SH-SY5Y (cell line): ENCODE data around the gene RTN4R.

Experiments used
- GATA2 ChIP-seq: IDR thresholded peaks from 2 replicates; pipeline ENCODE4 v1.6.1; 2011; ENCODE audit warnings: mild to moderate bottlenecking, low read depth, low read length
- GATA3 ChIP-seq: IDR thresholded peaks from 2 replicates; pipeline ENCODE4 v1.6.1; 2011; ENCODE audit warnings: low read depth, mild to moderate bottlenecking, low read length, moderate library complexity

RTN4R gene

GRCh38 chr22:20238536-20238900 is 29.6 kb downstream of the RTN4R start:
- TF ChIP-seq GATA3: no peak

DNA sequence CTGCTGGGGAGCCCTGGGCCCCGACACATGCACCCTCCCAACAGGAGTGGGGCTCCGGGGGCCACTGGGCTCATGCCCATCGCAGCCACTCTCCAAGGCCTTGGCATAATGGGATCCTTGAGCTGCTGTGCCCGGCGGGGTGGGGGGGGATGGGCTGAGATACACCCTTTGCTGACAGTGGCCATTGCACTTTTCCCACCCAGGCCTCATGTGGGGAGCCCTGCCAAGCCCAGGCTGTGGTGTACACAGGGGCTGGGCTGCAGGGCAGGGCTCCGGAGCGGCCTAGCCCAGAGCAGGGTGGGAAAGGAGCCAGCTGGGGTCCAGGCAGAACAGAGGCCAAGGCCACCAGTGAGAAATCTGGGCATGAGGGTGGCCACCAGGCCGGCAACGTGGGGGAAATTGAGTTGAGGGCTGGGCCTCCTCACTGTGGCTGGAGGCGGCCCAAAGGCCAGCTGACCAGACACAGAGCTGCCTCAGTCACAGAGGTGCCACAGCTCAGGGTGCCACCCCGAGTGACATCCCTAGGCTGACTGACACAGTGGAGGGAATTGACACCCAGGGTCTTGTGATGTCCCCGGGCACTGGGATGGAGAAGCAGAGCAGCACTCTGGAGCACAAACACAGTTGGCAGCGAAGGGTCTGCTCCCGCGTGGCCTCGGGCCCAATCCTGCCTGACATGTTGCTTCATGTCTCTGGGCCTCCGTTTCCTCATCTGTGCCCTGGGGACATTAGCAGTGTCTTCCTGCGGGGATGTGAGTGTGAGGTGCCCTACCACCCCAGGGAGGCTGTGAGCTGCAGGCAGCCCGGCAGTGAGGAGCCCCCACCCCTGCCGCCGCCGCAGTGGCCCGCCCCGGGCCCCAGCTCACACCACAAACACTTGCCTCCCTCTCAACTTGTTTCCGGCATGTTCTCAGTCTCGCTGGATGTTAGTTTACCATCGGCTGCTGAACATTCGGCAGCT is 30.4 kb downstream of the RTN4R start:
- no peak for TF ChIP-seq GATA3
- TF ChIP-seq GATA2: no peak

DNA sequence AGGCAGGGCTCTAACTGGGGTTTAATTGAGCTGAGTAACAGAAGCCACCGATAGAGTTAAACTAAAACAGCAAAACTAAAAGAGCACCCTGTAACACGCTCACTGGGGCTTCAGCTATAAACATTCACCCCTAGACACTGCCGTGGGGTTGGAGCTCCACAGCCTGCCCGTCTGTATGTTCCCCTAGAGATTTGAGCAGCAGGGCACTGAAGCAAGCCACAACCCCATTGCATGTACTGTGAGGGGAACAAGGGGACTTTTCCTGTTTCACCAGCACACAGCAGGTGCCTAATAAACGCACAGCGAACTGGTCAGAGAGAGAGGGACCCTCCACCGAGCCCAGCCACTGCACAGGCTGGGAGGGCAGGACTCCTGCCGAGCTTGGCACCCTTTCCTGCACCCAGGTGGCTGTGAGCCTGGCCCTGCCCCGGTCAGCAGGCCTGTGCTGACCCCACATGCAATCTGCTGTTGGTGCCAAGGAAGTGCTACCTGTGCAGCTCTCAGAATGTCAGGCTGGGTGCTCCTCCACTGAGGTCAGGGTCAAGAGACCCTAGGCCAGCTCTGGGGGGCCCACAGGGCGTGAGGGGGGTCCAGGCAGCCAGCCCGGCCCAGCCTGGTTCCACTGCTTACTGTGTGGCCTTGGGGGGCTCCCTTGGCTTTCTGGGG is 31.9 kb downstream of the RTN4R start:
- no peak for TF ChIP-seq GATA2
- TF ChIP-seq GATA3: no peak

DNA sequence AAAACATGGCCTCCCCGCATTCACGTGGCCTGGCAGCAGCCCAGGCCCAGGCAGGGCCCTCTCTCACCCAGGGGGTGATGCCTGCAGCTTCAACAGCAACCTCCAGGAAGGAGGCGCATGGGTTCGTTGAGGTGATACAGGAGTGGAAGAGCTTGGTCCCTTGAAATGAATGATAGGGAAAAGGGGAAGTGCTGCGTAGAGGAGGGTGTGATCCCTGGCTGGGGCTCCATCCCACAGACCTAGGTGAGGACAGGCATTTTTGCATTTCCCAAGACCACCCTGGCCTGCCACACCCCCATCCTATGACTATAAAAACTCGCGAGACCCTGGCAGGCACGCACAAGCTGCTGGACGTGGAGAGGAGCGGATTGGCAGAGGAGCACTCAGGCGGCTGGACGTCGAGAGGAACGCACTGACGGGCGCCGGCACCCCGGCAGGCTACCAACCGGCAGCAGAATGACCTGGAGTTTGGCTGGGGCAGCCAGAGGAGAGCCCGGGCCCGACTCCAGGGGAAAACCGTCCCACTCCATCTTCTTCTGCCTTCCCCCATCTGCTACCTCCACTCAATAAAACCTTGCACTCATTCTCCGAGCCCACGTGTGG is 32.6 kb downstream of the RTN4R start:
- TF ChIP-seq GATA3: no peak
- TF ChIP-seq GATA2: no peak

- TF ChIP-seq GATA3 (no peak), GATA2 (no peak)
Observed at GRCh38 chr22:20234760-20235388, 33.2 kb downstream of the RTN4R start.

GRCh38 chr22:20234314-20234682 is 33.8 kb downstream of the RTN4R start:
- TF ChIP-seq GATA3 (no peak), GATA2 (no peak)

DNA sequence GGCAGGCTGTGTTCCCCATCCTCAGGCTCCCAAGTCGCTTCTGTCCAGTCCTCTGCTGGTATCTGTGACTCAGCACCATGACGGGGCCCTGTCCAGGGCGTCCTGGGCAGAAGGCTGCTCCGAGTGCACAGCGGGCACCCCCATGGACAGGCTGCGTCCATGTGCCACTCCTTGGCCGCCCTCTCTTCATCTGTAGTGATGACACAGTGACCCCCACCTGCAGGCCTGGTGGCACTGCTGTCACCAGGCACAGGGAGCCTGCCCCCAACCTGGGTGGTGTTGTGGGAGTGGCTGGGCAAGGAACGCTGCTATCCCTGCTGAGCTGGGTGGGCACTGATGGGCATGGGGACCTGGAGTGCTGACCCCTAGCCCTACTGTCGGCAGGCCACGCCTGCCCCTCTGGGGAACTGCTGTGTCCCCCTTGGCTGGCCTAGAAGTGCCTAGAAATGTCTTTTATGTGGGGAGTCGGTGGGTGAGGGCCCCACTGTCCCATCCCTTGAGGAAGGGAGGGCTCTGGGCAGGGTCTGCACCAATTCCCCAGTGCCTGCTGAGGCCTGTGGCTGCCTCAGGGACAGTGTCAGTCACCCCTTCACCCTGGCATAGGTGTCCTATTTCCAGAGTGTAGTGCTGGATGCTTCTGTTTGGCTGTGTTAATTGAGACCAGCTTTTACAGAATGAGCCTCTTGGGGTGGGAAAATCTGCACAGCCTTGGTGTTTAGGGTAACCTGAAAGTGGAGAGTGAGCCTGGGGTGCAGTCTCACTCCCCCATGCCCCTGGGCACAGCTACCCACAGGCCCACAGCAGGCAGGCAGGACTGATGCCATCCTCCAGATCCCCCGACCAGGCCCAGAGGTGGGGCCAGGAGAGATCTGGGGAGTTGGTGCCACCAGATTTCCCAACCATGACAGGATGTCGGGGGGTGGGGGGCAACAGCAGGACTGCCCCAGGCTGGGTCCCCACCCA is 34.5 kb downstream of the RTN4R start:
- TF ChIP-seq GATA3 (no peak), GATA2 (no peak)

DNA sequence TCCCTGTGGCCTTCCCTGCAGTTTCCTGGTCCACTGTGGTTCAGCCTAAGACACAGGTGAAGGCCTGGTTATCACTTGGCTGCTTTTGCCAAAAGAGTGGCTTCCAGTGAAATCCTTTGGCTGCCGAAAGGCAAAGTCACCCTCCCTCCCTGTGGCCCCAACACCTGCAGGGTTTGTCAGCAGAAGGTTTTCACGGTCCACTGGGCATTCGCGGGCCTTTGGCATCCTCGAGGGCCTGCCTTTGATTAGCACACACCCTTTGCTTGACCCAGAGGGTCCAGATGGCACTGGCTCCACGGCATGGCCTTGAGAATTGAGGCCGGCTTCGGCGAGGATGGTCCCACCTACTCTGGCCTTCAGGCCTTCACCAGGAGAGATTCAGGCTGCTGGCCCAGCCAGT is 35.3 kb downstream of the RTN4R start:
- TF ChIP-seq GATA3: no peak
- no peak for TF ChIP-seq GATA2

GRCh38 chr22:20232237-20232598 is 35.9 kb downstream of the RTN4R start:
- TF ChIP-seq GATA2 (no peak), GATA3 (no peak)

DNA sequence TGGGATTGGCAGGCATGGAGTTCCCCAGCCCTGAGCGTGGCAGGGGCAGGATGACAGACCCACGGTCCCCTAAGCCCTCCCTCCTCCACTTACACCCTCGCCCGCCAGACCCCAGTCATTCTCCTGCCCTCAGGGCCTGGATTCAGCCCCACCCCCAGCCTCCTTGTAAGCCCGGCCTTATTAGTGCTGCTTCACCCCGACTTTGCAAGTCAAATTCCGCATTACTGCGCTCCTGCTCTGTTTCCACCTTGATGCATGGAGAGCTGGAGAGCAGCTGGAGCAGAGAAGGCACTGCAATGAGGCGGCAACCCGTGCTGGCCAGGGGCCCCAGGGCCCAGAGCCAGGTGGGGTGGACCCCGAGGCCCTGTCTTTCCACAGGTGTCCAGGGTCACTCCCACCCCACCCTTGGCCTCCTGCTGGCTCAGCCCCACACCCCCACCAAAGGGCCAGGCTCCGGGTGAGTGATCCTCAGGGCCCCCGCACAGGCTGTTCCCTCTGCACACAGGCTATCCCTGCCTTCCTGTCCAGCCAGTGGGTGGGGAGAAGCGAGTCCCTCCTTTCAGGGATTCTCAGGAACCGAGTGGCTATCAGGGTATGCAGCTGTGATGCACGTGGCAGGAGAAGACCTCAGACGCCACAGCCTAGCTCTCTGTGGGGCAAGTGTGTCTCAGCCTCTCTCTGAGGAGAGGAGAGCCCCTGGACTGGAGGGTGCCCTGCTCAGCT is 36.4 kb downstream of the RTN4R start:
- TF ChIP-seq GATA2 (no peak), GATA3 (no peak)

GRCh38 chr22:20230777-20231420 is 37.2 kb downstream of the RTN4R start:
- TF ChIP-seq GATA2 (no peak), GATA3 (no peak)

GRCh38 chr22:20229916-20230775 is 38.0 kb downstream of the RTN4R start:
- TF ChIP-seq GATA2 (no peak), GATA3 (no peak)
